Measurements from ENCODE around the gene ZNF385B.

ZNF385B gene

GRCh38 chr2:179771791-179772190 lies 89.6 kb downstream of the ZNF385B start:
- no peaks in the 10 kb centered on the region for H3F3A ChIP-seq (ENCODE audit: insufficient read depth, low read length)
- H3K4me1 ChIP-seq (ENCODE audit: low read length): no peaks in the 10 kb centered on the region
- H3K36me3 ChIP-seq (replicated peaks; ENCODE audit: insufficient read depth, low read length): no peaks in the 10 kb centered on the region
- no peaks in the 10 kb centered on the region for H3K9me2 ChIP-seq (replicated peaks; ENCODE audit: insufficient read depth, low read length)
- TF ChIP-seq EZH2phosphoT487 (IDR thresholded peaks at IDR 0.05; ENCODE audit: low read length) (no peak), EZH2 (optimal IDR thresholded peaks at IDR 0.05; ENCODE audit: low read depth, low read length) (no peak)
- TF ChIP-seq, protein P1, sequence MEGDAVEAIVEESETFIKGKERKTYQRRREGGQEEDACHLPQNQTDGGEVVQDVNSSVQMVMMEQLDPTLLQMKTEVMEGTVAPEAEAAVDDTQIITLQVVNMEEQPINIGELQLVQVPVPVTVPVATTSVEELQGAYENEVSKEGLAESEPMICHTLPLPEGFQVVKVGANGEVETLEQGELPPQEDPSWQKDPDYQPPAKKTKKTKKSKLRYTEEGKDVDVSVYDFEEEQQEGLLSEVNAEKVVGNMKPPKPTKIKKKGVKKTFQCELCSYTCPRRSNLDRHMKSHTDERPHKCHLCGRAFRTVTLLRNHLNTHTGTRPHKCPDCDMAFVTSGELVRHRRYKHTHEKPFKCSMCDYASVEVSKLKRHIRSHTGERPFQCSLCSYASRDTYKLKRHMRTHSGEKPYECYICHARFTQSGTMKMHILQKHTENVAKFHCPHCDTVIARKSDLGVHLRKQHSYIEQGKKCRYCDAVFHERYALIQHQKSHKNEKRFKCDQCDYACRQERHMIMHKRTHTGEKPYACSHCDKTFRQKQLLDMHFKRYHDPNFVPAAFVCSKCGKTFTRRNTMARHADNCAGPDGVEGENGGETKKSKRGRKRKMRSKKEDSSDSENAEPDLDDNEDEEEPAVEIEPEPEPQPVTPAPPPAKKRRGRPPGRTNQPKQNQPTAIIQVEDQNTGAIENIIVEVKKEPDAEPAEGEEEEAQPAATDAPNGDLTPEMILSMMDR (IDR thresholded peaks at IDR 0.05; ENCODE audit: low read length): no peak
- H4K20me1 ChIP-seq (ENCODE audit: insufficient read depth, low read length): no peaks in the 10 kb centered on the region
- no peaks in the 10 kb centered on the region for H3K27me3 ChIP-seq (replicated peaks; ENCODE audit: insufficient read depth, low read length)
- DNase-seq: no peak
- no peak overlapping the region for H3K9ac ChIP-seq (ENCODE audit: low read length)
- no peak overlapping the region for H3K4me2 ChIP-seq (ENCODE audit: low read depth, low read length)
- H3K9me3 ChIP-seq (replicated peaks; ENCODE audit: insufficient read depth, low read length): no peaks in the 10 kb centered on the region
- no peaks in the 10 kb centered on the region for H3K79me2 ChIP-seq (ENCODE audit: low read length)
- H2AFZ ChIP-seq (ENCODE audit: low read length): no peak overlapping the region
- no peak overlapping the region for H3K4me3 ChIP-seq (ENCODE audit: low read length)
- no peak overlapping the region for H3K27ac ChIP-seq (ENCODE audit: low read length)

- H3K36me3 ChIP-seq (replicated peaks; ENCODE audit: insufficient read depth, low read length): no peaks in the 10 kb centered on the region
- H3K79me2 ChIP-seq (ENCODE audit: low read length): no peaks in the 10 kb centered on the region
- no peaks in the 10 kb centered on the region for H3K27me3 ChIP-seq (replicated peaks; ENCODE audit: insufficient read depth, low read length)
- no peaks in the 10 kb centered on the region for H3K9me3 ChIP-seq (replicated peaks; ENCODE audit: insufficient read depth, low read length)
- no peak overlapping the region for H3K9ac ChIP-seq (ENCODE audit: low read length)
- no peak overlapping the region for H2AFZ ChIP-seq (ENCODE audit: low read length)
- H3K4me1 ChIP-seq (ENCODE audit: low read length): no peaks in the 10 kb centered on the region
- DNase-seq: no peak
- no peaks in the 10 kb centered on the region for H3F3A ChIP-seq (ENCODE audit: insufficient read depth, low read length)
- no peak overlapping the region for H3K4me2 ChIP-seq (ENCODE audit: low read depth, low read length)
- H4K20me1 ChIP-seq (ENCODE audit: insufficient read depth, low read length): no peaks in the 10 kb centered on the region
- H3K9me2 ChIP-seq (replicated peaks; ENCODE audit: insufficient read depth, low read length): no peaks in the 10 kb centered on the region
- no peak overlapping the region for H3K4me3 ChIP-seq (ENCODE audit: low read length)
- no peak overlapping the region for H3K27ac ChIP-seq (ENCODE audit: low read length)
- TF ChIP-seq EZH2phosphoT487 (IDR thresholded peaks at IDR 0.05; ENCODE audit: low read length): no peak
- no peak for TF ChIP-seq EZH2 (optimal IDR thresholded peaks at IDR 0.05; ENCODE audit: low read depth, low read length)
- TF ChIP-seq, protein P1 (IDR thresholded peaks at IDR 0.05; ENCODE audit: low read length): no peak
Observed at GRCh38 chr2:179770029-179770428, 91.4 kb downstream of the ZNF385B start.

GRCh38 chr2:179769323-179769722 lies 92.1 kb downstream of the ZNF385B start:
- H3K4me1 ChIP-seq (ENCODE audit: low read length): no peaks in the 10 kb centered on the region
- H3F3A ChIP-seq (ENCODE audit: insufficient read depth, low read length): no peaks in the 10 kb centered on the region
- H4K20me1 ChIP-seq (ENCODE audit: insufficient read depth, low read length): no peaks in the 10 kb centered on the region
- TF ChIP-seq, protein P1 (IDR thresholded peaks at IDR 0.05; ENCODE audit: low read length): no peak
- TF ChIP-seq EZH2phosphoT487 (IDR thresholded peaks at IDR 0.05; ENCODE audit: low read length): no peak
- no peak for TF ChIP-seq EZH2 (optimal IDR thresholded peaks at IDR 0.05; ENCODE audit: low read depth, low read length)
- H3K4me2 ChIP-seq (ENCODE audit: low read depth, low read length): no peak overlapping the region
- no peak overlapping the region for H3K4me3 ChIP-seq (ENCODE audit: low read length)
- H2AFZ ChIP-seq (ENCODE audit: low read length): no peak overlapping the region
- H3K9me2 ChIP-seq (replicated peaks; ENCODE audit: insufficient read depth, low read length): no peaks in the 10 kb centered on the region
- no peak for DNase-seq
- H3K27me3 ChIP-seq (replicated peaks; ENCODE audit: insufficient read depth, low read length): no peaks in the 10 kb centered on the region
- H3K79me2 ChIP-seq (ENCODE audit: low read length): no peaks in the 10 kb centered on the region
- H3K9me3 ChIP-seq (replicated peaks; ENCODE audit: insufficient read depth, low read length): no peaks in the 10 kb centered on the region
- H3K36me3 ChIP-seq (replicated peaks; ENCODE audit: insufficient read depth, low read length): no peaks in the 10 kb centered on the region
- no peak overlapping the region for H3K9ac ChIP-seq (ENCODE audit: low read length)
- no peak overlapping the region for H3K27ac ChIP-seq (ENCODE audit: low read length)

Measured in MM.1S (cell line).